ENCODE results near the gene OLFML2B. TPM values are rescaled to one million over a fixed set of nuclear protein-coding genes. Genes with fewer than 3 reads are reported as not detected.

The OLFML2B gene
- total and polyA plus RNA-seq, 2 donors (not counting 1 experiment from before 2014, with no cell fraction given): 5.1 to 7.2 TPM

GRCh38 chr1:162070094-162070748, 46.6 kb upstream of the OLFML2B start:
- peak; percentile 73 for TF ChIP-seq EZH2 (IDR thresholded peaks at IDR 0.05; ENCODE audit: low read length, missing control alignments)
- no peak for TF ChIP-seq CTCF (conservative IDR thresholded peaks at IDR 0.05 in 1 of 2, IDR thresholded peaks at IDR 0.05 in 1 of 2; ENCODE audit: low read depth in 1 of 2, low read length in 2 of 2)
- Histone ChIP-seq H4K20me1 (ENCODE audit: control insufficient read depth, extremely low read depth, insufficient read depth, low read length) (no peaks in the 10 kb centered on the region), H3K9ac (ENCODE audit: insufficient read depth, low read length) (no peak overlapping the region), H3K27ac (ENCODE audit: insufficient read depth, low read length) (no peak overlapping the region), H3K4me1 (ENCODE audit: control insufficient read depth, extremely low read depth, insufficient read depth, low read length) (peaks cover 3% of the 10 kb centered on the region), H3K4me3 (replicated peaks in 1 of 4; ENCODE audit: control extremely low read depth in 1 of 4, insufficient read depth in 1 of 4, low read depth in 3 of 4, low read length in 4 of 4) (peak overlapping the region; percentile 11 to 61 (median 48)), H3K79me2 (ENCODE audit: control insufficient read depth, insufficient read depth, low read length) (no peaks in the 10 kb centered on the region), H3K9me3 (ENCODE audit: control insufficient read depth, insufficient read depth, low read depth, low read length) (no peaks in the 10 kb centered on the region), H3K36me3 (ENCODE audit: control insufficient read depth, insufficient read depth, low read length) (no peaks in the 10 kb centered on the region), H2AFZ (ENCODE audit: low read length) (peak overlapping the region; percentile 18), H3K27me3 (ENCODE audit: control insufficient read depth, insufficient read depth, low read length) (peaks cover 38% of the 10 kb centered on the region), H3K4me2 (ENCODE audit: extremely low read depth, insufficient read depth, low read length) (peak overlapping the region; percentile 76)
- DNase-seq (ENCODE audit: low read depth in 2 of 2): no peak

GRCh38 chr1:162069334-162070093, 45.8 kb upstream of the OLFML2B start, which contains the start of gene NOS1AP:
Gene NOS1AP, plus strand, starts transcription at chr1:162069691. Its CDS starts 487 bp downstream, at chr1:162070178.
- no peaks in the 10 kb centered on the region for H3K36me3 ChIP-seq (ENCODE audit: control insufficient read depth, insufficient read depth, low read length)
- no peak for TF ChIP-seq CTCF (conservative IDR thresholded peaks at IDR 0.05 in 1 of 2, IDR thresholded peaks at IDR 0.05 in 1 of 2; ENCODE audit: low read depth in 1 of 2, low read length in 2 of 2)
- peaks cover 3% of the 10 kb centered on the region for H3K4me1 ChIP-seq (ENCODE audit: control insufficient read depth, extremely low read depth, insufficient read depth, low read length)
- no peaks in the 10 kb centered on the region for H3K79me2 ChIP-seq (ENCODE audit: control insufficient read depth, insufficient read depth, low read length)
- H3K9ac ChIP-seq (ENCODE audit: insufficient read depth, low read length): peak within 1 kb of the TSS; percentile 20
- H3K9me3 ChIP-seq (ENCODE audit: control insufficient read depth, insufficient read depth, low read depth, low read length): no peaks in the 10 kb centered on the region
- peaks cover 38% of the 10 kb centered on the region for H3K27me3 ChIP-seq (ENCODE audit: control insufficient read depth, insufficient read depth, low read length)
- peak within 1 kb of the TSS; percentile 18 for H2AFZ ChIP-seq (ENCODE audit: low read length)
- no peaks in the 10 kb centered on the region for H4K20me1 ChIP-seq (ENCODE audit: control insufficient read depth, extremely low read depth, insufficient read depth, low read length)
- peak; percentile 16 to 38 for DNase-seq (ENCODE audit: low read depth in 2 of 2)
- H3K4me3 ChIP-seq (replicated peaks in 1 of 4; ENCODE audit: control extremely low read depth in 1 of 4, insufficient read depth in 1 of 4, low read depth in 3 of 4, low read length in 4 of 4): peak within 1 kb of the TSS; percentile 37 to 61 (median 52)
- peak within 1 kb of the TSS; percentile 76 for H3K4me2 ChIP-seq (ENCODE audit: extremely low read depth, insufficient read depth, low read length)
- no peak within 1 kb of the TSS for H3K27ac ChIP-seq (ENCODE audit: insufficient read depth, low read length)

GRCh38 chr1:162068301-162068700, 44.6 kb upstream of the OLFML2B start:
- Histone ChIP-seq H4K20me1 (ENCODE audit: control insufficient read depth, extremely low read depth, insufficient read depth, low read length) (no peaks in the 10 kb centered on the region), H2AFZ (ENCODE audit: low read length) (no peak overlapping the region), H3K79me2 (ENCODE audit: control insufficient read depth, insufficient read depth, low read length) (no peaks in the 10 kb centered on the region), H3K36me3 (ENCODE audit: control insufficient read depth, insufficient read depth, low read length) (no peaks in the 10 kb centered on the region), H3K4me2 (ENCODE audit: extremely low read depth, insufficient read depth, low read length) (no peak overlapping the region), H3K27me3 (ENCODE audit: control insufficient read depth, insufficient read depth, low read length) (peaks cover 37% of the 10 kb centered on the region), H3K9ac (ENCODE audit: insufficient read depth, low read length) (no peak overlapping the region), H3K9me3 (ENCODE audit: control insufficient read depth, insufficient read depth, low read depth, low read length) (no peaks in the 10 kb centered on the region), H3K4me3 (replicated peaks in 1 of 4; ENCODE audit: control extremely low read depth in 1 of 4, insufficient read depth in 1 of 4, low read depth in 3 of 4, low read length in 4 of 4) (no peak overlapping the region), H3K27ac (ENCODE audit: insufficient read depth, low read length) (no peak overlapping the region), H3K4me1 (ENCODE audit: control insufficient read depth, extremely low read depth, insufficient read depth, low read length) (peaks cover 3% of the 10 kb centered on the region)
- DNase-seq (ENCODE audit: low read depth in 2 of 2): no peak
- TF ChIP-seq EZH2 (IDR thresholded peaks at IDR 0.05; ENCODE audit: low read length, missing control alignments) (no peak), CTCF (conservative IDR thresholded peaks at IDR 0.05 in 1 of 2, IDR thresholded peaks at IDR 0.05 in 1 of 2; ENCODE audit: low read depth in 1 of 2, low read length in 2 of 2) (no peak)
